GM12878 (cell line): ENCODE data around the gene MCC.

Source experiments
- EP300 ChIP-seq, 2 experiments: fragments of 150-350 bp in 1 of 2; IDR thresholded peaks; 2 replicates each; pipeline ENCODE4 v1.6.1; 2011 to 2012; ENCODE audit warnings: low read depth in 2 of 2, low read length in 2 of 2, borderline replicate concordance in 1 of 2, improper control_type of control experiment in 1 of 2, inconsistent platforms in 1 of 2; ENCODE audit not compliant: control insufficient read depth in 1 of 2
- MXI1 ChIP-seq: fragments of 150-350 bp; IDR thresholded peaks from 2 replicates; pipeline ENCODE4 v1.6.1; 2011; ENCODE audit warnings: low read depth, mild to moderate bottlenecking, inconsistent platforms, low read length, improper control_type of control experiment
- SREBF2 ChIP-seq: IDR thresholded peaks from 2 replicates; pipeline ENCODE4 v1.6.1; 2012; ENCODE audit warnings: mild to moderate bottlenecking, low read length

DNA sequence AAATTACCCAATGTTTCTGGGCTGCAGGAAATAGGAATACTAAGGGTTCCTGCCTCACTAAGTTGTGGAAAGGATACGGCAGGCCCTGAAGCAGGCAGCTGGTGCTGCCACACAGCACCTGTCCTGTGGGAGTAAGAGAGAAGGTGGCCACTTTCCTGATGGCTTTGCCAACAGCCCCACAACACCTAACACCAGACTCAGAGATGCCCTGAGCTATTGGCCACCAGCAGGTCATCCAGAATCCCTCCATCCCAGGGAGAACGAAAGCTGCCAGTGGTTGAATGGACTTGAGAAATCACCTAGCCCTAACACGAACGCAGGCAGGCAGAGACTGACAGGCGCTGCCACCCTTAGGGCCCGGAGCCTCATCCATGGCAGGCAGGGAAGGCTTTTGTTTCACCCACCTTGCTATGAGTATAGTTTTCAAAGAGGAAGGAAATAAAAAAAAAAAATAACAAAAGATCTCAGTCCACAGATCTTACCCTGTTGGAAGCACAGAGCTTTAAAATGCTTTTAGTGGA is 429.5 kb downstream of the MCC start:
- no peak for TF ChIP-seq MXI1
- TF ChIP-seq SREBF2, result no peak
- TF ChIP-seq EP300 (IDR thresholded peaks at IDR 0.05; ENCODE audit: borderline replicate concordance in 1 of 2, control insufficient read depth in 1 of 2, low read depth in 2 of 2, low read length in 2 of 2), result no peak
